HG03135 (cell line): ENCODE measurements around the gene DUSP1.
A peak's percentile ranks its signal among the peaks of the same experiment; 100 is the strongest.

Experiments used
- ATAC-seq: cut with Tn5 transposase; IDR thresholded peaks from one replicate; pipeline ENCODE4 v1.9.1; 2021; ENCODE audit warnings: mild to moderate bottlenecking, moderate library complexity; ENCODE audit not compliant: unreplicated experiment

Gene DUSP1

GRCh38 chr5:172782169-172783039 lies 11.4 kb upstream of the DUSP1 start:
- ATAC-seq = no peak

GRCh38 chr5:172779691-172780341 lies 8.8 kb upstream of the DUSP1 start:
- no peak for ATAC-seq

- peak; percentile 30 for ATAC-seq
These were observed 7.2 kb upstream of the DUSP1 start for GRCh38 chr5:172777881-172778814.

GRCh38 chr5:172776235-172776594 lies 5.2 kb upstream of the DUSP1 start:
- no peak for ATAC-seq

- no peak for ATAC-seq
These were observed 4.6 kb upstream of the DUSP1 start for GRCh38 chr5:172775326-172776234.

GRCh38 chr5:172774561-172775315 lies 3.7 kb upstream of the DUSP1 start:
- ATAC-seq = no peak

- no peak for ATAC-seq
These were observed 2.8 kb upstream of the DUSP1 start for GRCh38 chr5:172773481-172774469.

- peak; percentile 31 for ATAC-seq
These were observed 1.3 kb upstream of the DUSP1 start for GRCh38 chr5:172772112-172772906.

- no peak for ATAC-seq
These were observed 580 bp upstream of the DUSP1 start for GRCh38 chr5:172771439-172772111.

GRCh38 chr5:172770374-172770674 lies 671 bp downstream of the DUSP1 start:
- ATAC-seq = peak; percentile 43

GRCh38 chr5:172769616-172770373 lies 1.2 kb downstream of the DUSP1 start:
- ATAC-seq = no peak

GRCh38 chr5:172769342-172769615 lies 1.7 kb downstream of the DUSP1 start:
- no peak for ATAC-seq

- ATAC-seq = no peak
These were observed 2.2 kb downstream of the DUSP1 start for GRCh38 chr5:172768573-172769341.

- no peak for ATAC-seq
These were observed 2.9 kb downstream of the DUSP1 start for GRCh38 chr5:172768098-172768572.

- ATAC-seq = no peak
These were observed 4.5 kb downstream of the DUSP1 start for GRCh38 chr5:172766287-172767108.
